Brain microvascular endothelial cell (primary cell): ENCODE results near the gene GIPC3.

Experiments used
- DNase-seq: peaks from one replicate; pipeline ENCODE4 v3.0.0-alpha.2; 2020
- H3K27ac ChIP-seq: fragments of 250-450 bp; sonication (Bioruptor Pico); 2 replicates; pipeline ENCODE4 v1.5.1; 2020; ENCODE audit warnings: mild to moderate bottlenecking, moderate library complexity
- H3K27me3 ChIP-seq: fragments of 250-450 bp; sonication (Bioruptor Pico); replicated peaks from 2 replicates; pipeline ENCODE4 v1.5.1; 2020; ENCODE audit warnings: mild to moderate bottlenecking
- H3K36me3 ChIP-seq: fragments of 250-450 bp; sonication (Bioruptor Pico); replicated peaks from 2 replicates; pipeline ENCODE4 v1.5.1; 2020; ENCODE audit warnings: mild to moderate bottlenecking
- H3K4me3 ChIP-seq: 2 replicates; pipeline ENCODE4 v1.5.1; 2011; ENCODE audit warnings: low read depth, mild to moderate bottlenecking, control low read depth, low read length, moderate library complexity
- CTCF ChIP-seq: IDR thresholded peaks from 2 replicates; pipeline ENCODE4 v1.5.1; 2011; ENCODE audit warnings: low read depth, mild to moderate bottlenecking, moderate library complexity, low read length, control low read depth, inconsistent platforms; ENCODE audit errors: missing control alignments
- in situ Hi-C: cut with HindIII; loops from 2 replicates; pipeline ENCODE4 v1.10.0; 2017; ENCODE audit warnings: low sequenced_read_pairs, low pct_ligation_motif_present

The GIPC3 gene

GRCh38 chr19:3537438-3538240 lies 47.6 kb upstream of the GIPC3 start:
- Histone ChIP-seq H3K4me3 (no peak overlapping the region), H3K36me3 (peaks cover 36% of the 10 kb centered on the region), H3K27me3 (no peaks in the 10 kb centered on the region), H3K27ac (no peak overlapping the region)
- no peak for TF ChIP-seq CTCF
- in situ Hi-C loops, result no loop called here
- DNase-seq, result no peak

- in situ Hi-C loops, result no loop called here
- no peak overlapping the region for H3K4me3 ChIP-seq
- no peak for DNase-seq
These were observed 46.9 kb upstream of the GIPC3 start for GRCh38 chr19:3538258-3538929.

DNA sequence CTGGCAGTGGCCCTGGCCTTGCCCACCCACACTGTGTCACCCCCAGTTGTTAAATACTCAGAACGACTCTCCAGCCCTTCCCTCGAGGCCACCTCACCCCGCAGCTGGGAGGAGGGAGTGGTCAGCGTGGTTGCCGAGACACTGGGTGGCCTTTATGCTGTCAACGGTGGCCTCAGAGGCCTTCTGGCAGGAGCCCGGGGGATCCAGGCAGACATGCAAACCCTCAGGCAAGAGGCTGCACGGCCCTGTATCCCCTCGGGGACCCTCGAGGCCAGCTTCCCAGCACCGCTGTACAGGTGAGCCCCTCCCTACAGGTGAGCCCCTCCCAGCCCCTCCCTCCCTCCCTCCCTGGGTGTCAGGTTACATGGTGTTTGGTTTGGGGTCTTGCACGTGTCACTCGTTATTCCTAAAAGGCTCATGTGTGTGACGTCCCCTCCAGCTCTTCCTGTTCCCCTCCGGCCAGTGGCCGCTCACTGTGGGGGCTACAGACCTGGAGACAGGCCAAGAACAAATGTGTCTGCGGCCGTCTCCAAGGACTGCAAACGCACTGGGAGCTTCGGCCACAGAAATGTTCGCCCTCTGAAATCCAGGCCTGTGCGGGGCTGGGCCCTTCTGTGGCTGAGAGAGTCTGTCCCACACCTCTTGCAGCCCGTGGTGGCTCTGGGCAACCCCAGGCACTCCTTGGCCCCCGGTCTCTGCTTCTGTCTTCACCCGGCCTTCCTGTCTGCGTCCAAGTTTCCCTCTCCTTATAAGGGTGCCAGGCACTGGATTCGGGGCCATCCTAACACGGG lies 46.1 kb upstream of the GIPC3 start, which contains the start of gene TEKTIP1:
Gene TEKTIP1 (plus strand): TSS at position 210 of the 791 bp plus-strand sequence. CDS start 4 bp downstream, at position 214.
- in situ Hi-C loops, result no loop called here
- Histone ChIP-seq H3K27me3 (no peaks in the 10 kb centered on the region), H3K4me3 (no peak within 1 kb of the TSS), H3K27ac (no peak within 1 kb of the TSS), H3K36me3 (peaks cover 37% of the 10 kb centered on the region)
- no peak for DNase-seq
- no peak for TF ChIP-seq CTCF

More at GRCh38 chr19:3538258-3538929, 46.9 kb upstream of the GIPC3 start:
- TF ChIP-seq CTCF, result no peak
- peaks cover 35% of the 10 kb centered on the region for H3K36me3 ChIP-seq
- no peaks in the 10 kb centered on the region for H3K27me3 ChIP-seq
- no peak overlapping the region for H3K27ac ChIP-seq

GRCh38 chr19:3539756-3540118 lies 45.5 kb upstream of the GIPC3 start:
- TF ChIP-seq CTCF, result no peak
- Histone ChIP-seq H3K4me3 (no peak overlapping the region), H3K27me3 (no peaks in the 10 kb centered on the region), H3K27ac (no peak overlapping the region), H3K36me3 (peaks cover 37% of the 10 kb centered on the region)
- in situ Hi-C loops, result no loop called here
- DNase-seq, result no peak

DNA sequence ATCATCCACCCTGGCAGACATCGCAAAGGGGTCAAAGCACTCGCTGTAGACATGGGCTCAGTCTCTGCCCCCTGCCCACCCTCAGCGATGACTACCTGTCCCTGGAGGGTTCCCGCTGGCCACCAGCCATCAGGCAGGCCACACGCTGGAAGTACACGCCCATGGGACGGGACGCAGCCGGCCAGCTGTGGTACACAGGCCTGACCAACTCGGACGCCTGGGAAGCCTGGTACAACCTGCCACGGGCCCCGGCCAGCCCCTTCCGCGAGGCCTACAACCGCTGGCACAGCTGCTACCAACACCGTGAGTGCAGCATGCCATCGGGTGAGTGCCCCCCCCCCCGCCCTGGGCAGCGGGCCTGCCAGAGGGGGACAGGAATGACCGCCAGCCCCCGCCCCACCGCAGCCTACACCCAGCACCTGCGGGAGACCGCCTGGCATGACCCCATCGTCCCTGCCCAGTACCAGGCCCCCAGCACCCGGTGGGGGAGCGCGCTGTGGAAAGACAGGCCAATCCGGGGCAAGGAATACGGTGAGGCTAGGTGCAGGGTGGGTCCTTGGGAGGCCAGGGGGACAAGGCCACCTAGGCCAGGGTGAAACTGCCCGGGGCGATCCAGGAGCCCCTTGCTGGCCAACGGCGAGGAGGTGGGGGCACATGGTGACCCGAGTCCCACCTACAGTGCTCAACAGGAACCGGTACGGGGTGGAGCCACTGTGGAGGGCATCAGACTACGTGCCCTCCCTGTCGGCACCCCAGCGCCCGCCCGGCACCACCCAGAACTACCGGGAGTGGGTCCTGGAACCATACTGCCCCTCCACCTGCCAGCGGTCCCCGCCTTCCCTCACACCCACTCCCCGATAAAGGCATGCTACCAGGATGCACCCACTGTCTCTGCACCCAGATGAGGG lies 41.9 kb upstream of the GIPC3 start:
- Histone ChIP-seq H3K36me3 (peaks cover 59% of the 10 kb centered on the region), H3K27me3 (no peaks in the 10 kb centered on the region), H3K4me3 (no peak overlapping the region), H3K27ac (no peak overlapping the region)
- no peak for DNase-seq
- in situ Hi-C loops, result no loop called here
- TF ChIP-seq CTCF, result no peak
